ENCODE measurements around the gene PLD5. TPM values are rescaled to one million over a fixed set of nuclear protein-coding genes. Genes with fewer than 3 reads are reported as not detected.

PLD5 gene
- total RNA-seq, 2 donors from 2014 or later: 0.27 TPM; not detected in 1

DNA sequence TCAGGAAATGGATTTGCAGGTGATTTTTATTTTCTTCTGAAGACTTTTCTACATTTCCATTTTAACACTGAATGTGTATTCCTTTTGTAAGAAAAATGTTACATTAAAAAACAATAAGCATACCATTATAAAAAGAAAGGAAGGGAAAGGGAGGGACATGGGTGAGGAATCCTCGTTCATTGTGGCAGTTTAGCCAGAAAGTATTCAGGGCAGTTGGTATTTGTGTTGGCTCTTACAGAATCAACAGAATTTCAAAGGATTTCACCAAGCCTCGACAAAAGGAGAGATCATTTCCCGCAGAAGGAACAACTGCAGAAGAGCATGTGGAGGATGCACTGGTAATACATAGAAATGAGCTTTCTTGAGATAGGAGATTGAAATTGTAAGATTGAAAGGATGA, 35.0 kb downstream of the PLD5 start:
- H3K9ac ChIP-seq (ENCODE audit: low read depth in 2 of 2, low read length in 2 of 2): no peak overlapping the region
- H3K27me3 ChIP-seq: no peaks in the 10 kb centered on the region
- intact Hi-C loops (cut with DNase I): no loop called here
- no peaks in the 10 kb centered on the region for H3K9me3 ChIP-seq
- no peak for DNase-seq
- no peak overlapping the region for H3K4me3 ChIP-seq
- TF ChIP-seq, protein P1, sequence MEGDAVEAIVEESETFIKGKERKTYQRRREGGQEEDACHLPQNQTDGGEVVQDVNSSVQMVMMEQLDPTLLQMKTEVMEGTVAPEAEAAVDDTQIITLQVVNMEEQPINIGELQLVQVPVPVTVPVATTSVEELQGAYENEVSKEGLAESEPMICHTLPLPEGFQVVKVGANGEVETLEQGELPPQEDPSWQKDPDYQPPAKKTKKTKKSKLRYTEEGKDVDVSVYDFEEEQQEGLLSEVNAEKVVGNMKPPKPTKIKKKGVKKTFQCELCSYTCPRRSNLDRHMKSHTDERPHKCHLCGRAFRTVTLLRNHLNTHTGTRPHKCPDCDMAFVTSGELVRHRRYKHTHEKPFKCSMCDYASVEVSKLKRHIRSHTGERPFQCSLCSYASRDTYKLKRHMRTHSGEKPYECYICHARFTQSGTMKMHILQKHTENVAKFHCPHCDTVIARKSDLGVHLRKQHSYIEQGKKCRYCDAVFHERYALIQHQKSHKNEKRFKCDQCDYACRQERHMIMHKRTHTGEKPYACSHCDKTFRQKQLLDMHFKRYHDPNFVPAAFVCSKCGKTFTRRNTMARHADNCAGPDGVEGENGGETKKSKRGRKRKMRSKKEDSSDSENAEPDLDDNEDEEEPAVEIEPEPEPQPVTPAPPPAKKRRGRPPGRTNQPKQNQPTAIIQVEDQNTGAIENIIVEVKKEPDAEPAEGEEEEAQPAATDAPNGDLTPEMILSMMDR (IDR thresholded peaks at IDR 0.05): no peak
- no peaks in the 10 kb centered on the region for H3K4me1 ChIP-seq
- H3K36me3 ChIP-seq: no peaks in the 10 kb centered on the region
- H3K27ac ChIP-seq: no peak overlapping the region

DNA sequence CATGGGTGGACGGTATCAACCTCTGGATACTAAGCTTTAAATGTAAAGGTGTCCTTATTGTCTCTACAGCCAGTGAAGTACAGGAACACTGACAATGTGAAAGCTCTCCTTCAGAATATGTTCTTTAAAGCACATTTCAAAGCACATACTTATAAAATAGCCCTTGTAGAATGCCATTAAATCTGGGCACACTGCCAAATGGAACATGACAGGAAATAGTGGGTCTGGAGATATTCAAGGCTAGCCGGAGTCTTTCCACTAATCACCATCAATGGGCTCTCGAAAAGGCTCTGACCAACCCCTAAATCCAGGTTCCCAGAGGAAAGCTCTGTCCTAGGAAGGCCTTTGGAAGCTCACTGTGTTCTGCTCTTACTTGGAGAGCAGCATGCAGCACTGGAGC, 46.6 kb downstream of the PLD5 start:
- Histone ChIP-seq H3K27ac (no peak overlapping the region), H3K4me1 (no peaks in the 10 kb centered on the region), H3K36me3 (no peaks in the 10 kb centered on the region), H3K27me3 (no peaks in the 10 kb centered on the region), H3K9me3 (no peaks in the 10 kb centered on the region), H3K9ac (ENCODE audit: low read depth in 2 of 2, low read length in 2 of 2) (no peak overlapping the region), H3K4me3 (no peak overlapping the region)
- DNase-seq: no peak
- intact Hi-C loops (cut with DNase I): no loop called here
- TF ChIP-seq, protein P1 (IDR thresholded peaks at IDR 0.05): no peak

DNA sequence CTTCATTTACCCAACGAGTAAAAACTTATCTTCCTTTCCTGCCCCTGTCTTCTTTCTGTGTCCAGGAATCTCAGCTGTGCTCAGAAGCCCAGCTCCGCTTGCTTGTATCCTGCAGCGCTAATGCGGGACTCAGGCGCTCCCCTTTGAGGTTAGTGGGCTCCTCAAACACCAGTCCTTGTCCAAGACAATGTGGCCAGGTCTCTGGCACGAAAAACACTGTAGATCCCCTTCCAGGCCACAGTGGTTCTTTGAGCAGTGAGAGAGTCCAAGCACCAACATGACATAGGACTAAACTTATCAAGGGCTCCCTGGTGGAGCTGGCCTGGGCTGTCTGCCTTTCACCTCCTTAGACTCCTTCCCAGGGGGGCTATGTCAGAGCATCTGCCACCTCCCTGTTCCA, 53.7 kb downstream of the PLD5 start:
- no peaks in the 10 kb centered on the region for H3K9me3 ChIP-seq
- H3K27me3 ChIP-seq: no peaks in the 10 kb centered on the region
- no peak overlapping the region for H3K4me3 ChIP-seq
- H3K9ac ChIP-seq (ENCODE audit: low read depth in 2 of 2, low read length in 2 of 2): no peak overlapping the region
- H3K36me3 ChIP-seq: no peaks in the 10 kb centered on the region
- TF ChIP-seq, protein P1 (IDR thresholded peaks at IDR 0.05): no peak
- H3K4me1 ChIP-seq: no peaks in the 10 kb centered on the region
- intact Hi-C loops (cut with DNase I): no loop called here
- H3K27ac ChIP-seq: no peak overlapping the region
- DNase-seq: no peak

DNA sequence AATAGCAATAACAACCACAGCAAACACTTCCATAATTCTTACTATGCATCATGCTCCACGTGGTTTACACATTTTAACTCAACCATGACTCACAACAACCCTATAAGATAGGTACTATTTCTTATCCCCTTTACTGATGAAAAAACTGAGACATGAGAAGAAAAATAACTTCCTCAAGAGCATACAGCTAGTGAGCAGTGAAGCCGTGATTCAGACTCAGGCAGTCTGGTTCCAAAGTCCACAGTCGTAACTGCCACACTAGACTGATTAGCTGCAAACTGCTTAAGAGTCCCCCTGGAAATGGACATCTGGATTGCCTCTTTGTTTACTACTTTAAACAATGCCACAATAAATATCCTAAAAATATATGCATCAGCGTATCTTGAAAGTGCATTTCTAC, 55.7 kb downstream of the PLD5 start:
- Histone ChIP-seq H3K36me3 (no peaks in the 10 kb centered on the region), H3K9me3 (no peaks in the 10 kb centered on the region), H3K9ac (ENCODE audit: low read depth in 2 of 2, low read length in 2 of 2) (no peak overlapping the region), H3K27ac (no peak overlapping the region), H3K27me3 (no peaks in the 10 kb centered on the region), H3K4me1 (no peaks in the 10 kb centered on the region), H3K4me3 (no peak overlapping the region)
- intact Hi-C loops (cut with DNase I): loop anchor here (5.0 kb wide), 1 partner anchor 854 kb away; no protein-coding TSS in a partner anchor
- TF ChIP-seq, protein P1 (IDR thresholded peaks at IDR 0.05): no peak
- DNase-seq: peak; percentile 22

DNA sequence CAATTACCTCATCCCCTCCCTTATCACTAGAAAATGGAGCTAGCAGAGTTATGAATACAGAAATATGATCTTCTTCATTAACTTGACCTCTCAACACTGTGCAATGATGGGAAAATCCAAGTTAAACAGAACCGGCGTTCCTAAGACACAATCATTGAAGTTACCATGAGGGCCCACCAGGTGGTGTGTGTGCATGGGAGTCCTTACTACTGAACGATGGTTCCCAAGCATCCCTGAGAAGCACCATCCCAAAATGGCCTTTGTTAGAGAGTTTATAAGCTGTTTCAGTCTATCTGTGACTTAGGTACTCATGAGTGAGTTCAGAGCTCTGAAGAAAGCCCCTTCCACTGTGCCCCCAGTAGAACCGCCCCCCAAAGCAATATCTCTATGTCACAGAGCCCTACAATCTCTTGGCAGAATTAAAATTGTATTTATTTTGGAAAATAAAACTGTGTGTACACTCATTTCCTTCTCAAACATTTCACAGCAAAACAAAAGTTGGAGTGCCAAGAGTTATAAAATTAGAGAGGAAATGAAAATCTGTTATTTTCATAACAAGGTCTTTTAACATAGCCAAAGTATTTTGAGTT, 56.8 kb downstream of the PLD5 start:
- Histone ChIP-seq H3K9me3 (no peaks in the 10 kb centered on the region), H3K27me3 (no peaks in the 10 kb centered on the region), H3K4me1 (no peaks in the 10 kb centered on the region), H3K36me3 (no peaks in the 10 kb centered on the region), H3K4me3 (no peak overlapping the region), H3K9ac (ENCODE audit: low read depth in 2 of 2, low read length in 2 of 2) (no peak overlapping the region), H3K27ac (no peak overlapping the region)
- DNase-seq: peak; percentile 37
- TF ChIP-seq, protein P1 (IDR thresholded peaks at IDR 0.05): peak; percentile 44
- intact Hi-C loops (cut with DNase I): loop anchor here (5.0 kb wide), 1 partner anchor 855 kb away; no protein-coding TSS in a partner anchor

Measured in colonic mucosa (tissue), 4 donors.